Nephron (organoid): ENCODE results near the gene HMX1.

ENCODE experiments used
- H3K27ac Mint-ChIP-seq, 3 experiments: 2 replicates each; pipeline ENCODE4 v1.8.0; 2020; ENCODE audit warnings: mixed read lengths in 3 of 3, mild to moderate bottlenecking in 2 of 3, moderate library complexity in 1 of 3
- H3K27me3 Mint-ChIP-seq: 2 replicates; pipeline ENCODE4 v1.8.0; 2021; ENCODE audit warnings: low read depth, mild to moderate bottlenecking, moderate library complexity, mixed read lengths
- H3K36me3 Mint-ChIP-seq: 2 replicates; pipeline ENCODE4 v1.8.0; 2020; ENCODE audit warnings: low read depth, mixed read lengths
- H3K4me1 Mint-ChIP-seq: 2 replicates; pipeline ENCODE4 v1.8.0; 2020; ENCODE audit warnings: mixed read lengths
- H3K4me3 Mint-ChIP-seq, 3 experiments: 2 replicates each; pipeline ENCODE4 v1.8.0; 2020; ENCODE audit warnings: mild to moderate bottlenecking in 3 of 3, mixed read lengths in 3 of 3, moderate library complexity in 2 of 3
- H3K9me3 Mint-ChIP-seq: 2 replicates; pipeline ENCODE4 v1.8.0; 2020; ENCODE audit warnings: mixed read lengths
- CTCF ChIP-seq, 3 experiments: fragments of 200-600 bp; sonication (generic); IDR thresholded peaks; one replicate each; pipeline ENCODE4 v1.5.0; 2021; ENCODE audit warnings: antibody characterized with exemption in 3 of 3; ENCODE audit not compliant: unreplicated experiment in 3 of 3

HMX1 gene

GRCh38 chr4:8846826-8847225 lies 24.8 kb downstream of the HMX1 start:
- no peak for TF ChIP-seq CTCF (IDR thresholded peaks at IDR 0.05; ENCODE audit: unreplicated experiment in 3 of 3)
- Mint-ChIP-seq H3K27me3 (peaks cover 73% of the 10 kb centered on the region), H3K4me1 (no peaks in the 10 kb centered on the region), H3K4me3 (no peak overlapping the region), H3K9me3 (peaks cover 9% of the 10 kb centered on the region), H3K36me3 (no peaks in the 10 kb centered on the region), H3K27ac (no peak overlapping the region)

GRCh38 chr4:8846046-8846720 lies 25.5 kb downstream of the HMX1 start:
- Mint-ChIP-seq H3K4me3 (no peak overlapping the region), H3K27me3 (peaks cover 69% of the 10 kb centered on the region), H3K27ac (no peak overlapping the region), H3K4me1 (no peaks in the 10 kb centered on the region), H3K9me3 (peaks cover 9% of the 10 kb centered on the region), H3K36me3 (no peaks in the 10 kb centered on the region)
- TF ChIP-seq CTCF (IDR thresholded peaks at IDR 0.05; ENCODE audit: unreplicated experiment in 3 of 3) = no peak

- H3K36me3 Mint-ChIP-seq = no peaks in the 10 kb centered on the region
- peaks cover 9% of the 10 kb centered on the region for H3K9me3 Mint-ChIP-seq
- H3K4me3 Mint-ChIP-seq = no peak overlapping the region
- H3K27me3 Mint-ChIP-seq = peaks cover 60% of the 10 kb centered on the region
- TF ChIP-seq CTCF (IDR thresholded peaks at IDR 0.05; ENCODE audit: unreplicated experiment in 3 of 3) = no peak
- no peak overlapping the region for H3K27ac Mint-ChIP-seq
- no peaks in the 10 kb centered on the region for H3K4me1 Mint-ChIP-seq
Measured at GRCh38 chr4:8844976-8845690, 26.5 kb downstream of the HMX1 start.

- Mint-ChIP-seq H3K36me3 (no peaks in the 10 kb centered on the region), H3K27me3 (peaks cover 58% of the 10 kb centered on the region), H3K9me3 (peaks cover 9% of the 10 kb centered on the region), H3K4me1 (no peaks in the 10 kb centered on the region), H3K27ac (no peak overlapping the region), H3K4me3 (no peak overlapping the region)
- no peak for TF ChIP-seq CTCF (IDR thresholded peaks at IDR 0.05; ENCODE audit: unreplicated experiment in 3 of 3)
Measured at GRCh38 chr4:8843597-8843996, 28.0 kb downstream of the HMX1 start.

- Mint-ChIP-seq H3K9me3 (peaks cover 9% of the 10 kb centered on the region), H3K27me3 (peaks cover 55% of the 10 kb centered on the region), H3K4me3 (no peak overlapping the region), H3K36me3 (no peaks in the 10 kb centered on the region), H3K27ac (no peak overlapping the region), H3K4me1 (no peaks in the 10 kb centered on the region)
- TF ChIP-seq CTCF (IDR thresholded peaks at IDR 0.05; ENCODE audit: unreplicated experiment in 3 of 3) = no peak
Measured at GRCh38 chr4:8842614-8843013, 29.0 kb downstream of the HMX1 start.
